Liver (tissue), 9 donors: ENCODE measurements around the gene AVPR1A. TPM values are rescaled to one million over a fixed set of nuclear protein-coding genes. Genes with fewer than 3 reads are reported as not detected.
A peak's percentile ranks its signal among the peaks of the same experiment; 100 is the strongest.

Experiments
- DNase-seq: peaks from one replicate; pipeline ENCODE4 v3.0.0-alpha.2; 2017; ENCODE audit warnings: low spot score
- H3K27ac ChIP-seq, 2 donors: one replicate each; pipeline ENCODE4 v1.7.0; 2013; ENCODE audit warnings: inconsistent platforms in 2 of 2, low read length in 2 of 2, control low read depth in 1 of 2, low read depth in 1 of 2, mild to moderate bottlenecking in 1 of 2
- H3K27me3 ChIP-seq, 4 donors: one replicate each; pipeline versions ENCODE4 v1.6.1 to v1.7.0; 2013; ENCODE audit warnings: low read length in 3 of 4, inconsistent platforms in 1 of 4, mild to moderate bottlenecking in 1 of 4, moderate library complexity in 1 of 4; ENCODE audit not compliant: control insufficient read depth in 4 of 4, insufficient read depth in 4 of 4
- H3K36me3 ChIP-seq, 4 donors: one replicate each; pipeline versions ENCODE4 v1.6.1 to v1.7.0; 2013; ENCODE audit warnings: low read length in 3 of 4, mild to moderate bottlenecking in 3 of 4, low read depth in 1 of 4, moderate library complexity in 1 of 4; ENCODE audit not compliant: control insufficient read depth in 4 of 4, insufficient read depth in 3 of 4
- H3K4me1 ChIP-seq, 4 donors: one replicate each; pipeline versions ENCODE4 v1.6.1 to v1.7.0; 2013; ENCODE audit warnings: low read length in 3 of 4, mild to moderate bottlenecking in 3 of 4, moderate library complexity in 1 of 4; ENCODE audit not compliant: control insufficient read depth in 4 of 4, insufficient read depth in 4 of 4
- H3K4me3 ChIP-seq, 3 donors: one replicate each; pipeline versions ENCODE4 v1.6.1 to v1.7.0; 2013; ENCODE audit warnings: low read length in 3 of 3, control low read depth in 1 of 3, low read depth in 1 of 3, mild to moderate bottlenecking in 1 of 3
- H3K9ac ChIP-seq, 2 donors: one replicate each; pipeline ENCODE4 v1.7.0; 2013; ENCODE audit warnings: low read length in 2 of 2, mild to moderate bottlenecking in 2 of 2, moderate library complexity in 2 of 2, control low read depth in 1 of 2, low read depth in 1 of 2
- H3K9me3 ChIP-seq, 4 donors: one replicate each; pipeline versions ENCODE4 v1.6.1 to v1.7.0; 2013; ENCODE audit warnings: low read length in 3 of 4; ENCODE audit not compliant: control insufficient read depth in 4 of 4
- ATF3 ChIP-seq: IDR thresholded peaks from 2 replicates; pipeline ENCODE4 v1.6.1; 2016; ENCODE audit warnings: antibody characterized with exemption
- CTCF ChIP-seq: fragments of 150-350 bp; IDR thresholded peaks from 2 replicates; pipeline ENCODE4 v1.5.1; 2017; ENCODE audit warnings: improper control_type of control experiment, low read depth, low read length; ENCODE audit not compliant: missing input control
- EGR1 ChIP-seq, 2 donors: IDR thresholded peaks; 2 replicates each; pipeline ENCODE4 v1.6.1; 2016 to 2018; ENCODE audit warnings: antibody characterized with exemption in 2 of 2, low read depth in 2 of 2
- GABPA ChIP-seq, 2 donors: IDR thresholded peaks in 1 of 2; conservative IDR thresholded peaks in 1 of 2; 2 replicates each; pipeline ENCODE4 v1.6.1; 2016; ENCODE audit warnings: antibody characterized with exemption in 2 of 2, mild to moderate bottlenecking in 1 of 2, moderate library complexity in 1 of 2
- HNF4A ChIP-seq, 2 donors: conservative IDR thresholded peaks; 2 replicates each; pipeline ENCODE4 v1.6.1; 2016; ENCODE audit warnings: antibody characterized with exemption in 2 of 2, mild to moderate bottlenecking in 2 of 2
- HNF4G ChIP-seq: IDR thresholded peaks from 2 replicates; pipeline ENCODE4 v1.6.1; 2016; ENCODE audit warnings: antibody characterized with exemption
- MAX ChIP-seq: IDR thresholded peaks from 2 replicates; pipeline ENCODE4 v1.6.1; 2016; ENCODE audit warnings: antibody characterized with exemption
- NR2F2 ChIP-seq: IDR thresholded peaks from 2 replicates; pipeline ENCODE4 v1.6.1; 2016; ENCODE audit warnings: antibody characterized with exemption
- RAD21 ChIP-seq, 2 donors: IDR thresholded peaks; 2 replicates each; pipeline ENCODE4 v1.6.1; 2016; ENCODE audit warnings: antibody characterized with exemption in 2 of 2, mild to moderate bottlenecking in 2 of 2
- REST ChIP-seq: IDR thresholded peaks from 2 replicates; pipeline ENCODE4 v1.6.1; 2016; ENCODE audit warnings: antibody characterized with exemption, mild to moderate bottlenecking
- RXRA ChIP-seq, 2 donors: IDR thresholded peaks; 2 replicates each; pipeline ENCODE4 v1.6.1; 2017 to 2018; ENCODE audit warnings: antibody characterized with exemption in 2 of 2, mild to moderate bottlenecking in 1 of 2
- TAF1 ChIP-seq: conservative IDR thresholded peaks from 2 replicates; pipeline ENCODE4 v1.6.1; 2016; ENCODE audit warnings: antibody characterized with exemption, mild to moderate bottlenecking
- YY1 ChIP-seq: IDR thresholded peaks from 2 replicates; pipeline ENCODE4 v1.6.1; 2016; ENCODE audit warnings: antibody characterized with exemption, mild to moderate bottlenecking
- ZBTB33 ChIP-seq: IDR thresholded peaks from 2 replicates; pipeline ENCODE4 v1.6.1; 2016; ENCODE audit warnings: antibody characterized with exemption
- WGBS: extraction: QIAGEN DNeasy Blood & Tissue Kit; methylation state at CpG from one replicate; pipeline ENCODE4 v1.1.7; 2013; 5-methylcytosine and 5-hydroxymethylcytosine counted together
- polyA plus RNA-seq, 2 donors: library from polyadenylated mRNA; stranded (reverse) in 1 of 2; unstranded in 1 of 2; fragments of 200-250 nt in 1 of 2; fragments of >200 nt in 1 of 2; fragmentation: Nextera tagmentation in 1 of 2; extraction: Ambion mirVana in 1 of 2; gene quantifications; one replicate each; pipeline versions ENCODE4 v1.2.1 to v1.2.3, GENCODE V29; 2013 to 2015
- total RNA-seq, 2 donors: library from RNA; depleted of rRNA; stranded (reverse); fragments of >200 nt; gene quantifications; one replicate each; pipeline ENCODE4 v1.2.3, GENCODE V29; 2014
- donor health status: healthy.
- donor health status: healthy.
- donor health status: healthy.
- donor health status: healthy.
- donor health status: healthy.

The AVPR1A gene
- total and polyA plus RNA-seq, 4 donors = 0.19 to 233 (median 15.7) TPM

GRCh38 chr12:63133981-63134380, 17.0 kb downstream of the AVPR1A start:
- no peaks in the 10 kb centered on the region for H3K9me3 ChIP-seq
- no peak for DNase-seq
- no peaks in the 10 kb centered on the region for H3K4me1 ChIP-seq
- no peak overlapping the region for H3K27ac ChIP-seq
- 85% methylated on average over 4 of the region's 4 CpGs for WGBS
- no peaks in the 10 kb centered on the region for H3K27me3 ChIP-seq
- TF ChIP-seq HNF4A (conservative IDR thresholded peaks at IDR 0.05) = peak in 1 of 2 donors; percentile 15
- no peak for TF ChIP-seq ZBTB33
- H3K9ac ChIP-seq = no peak overlapping the region
- no peak overlapping the region for H3K4me3 ChIP-seq
- no peaks in the 10 kb centered on the region for H3K36me3 ChIP-seq

GRCh38 chr12:63132201-63132600, 18.8 kb downstream of the AVPR1A start:
- Histone ChIP-seq H3K9me3 (no peaks in the 10 kb centered on the region), H3K4me3 (no peak overlapping the region), H3K4me1 (no peaks in the 10 kb centered on the region), H3K27ac (no peak overlapping the region), H3K9ac (no peak overlapping the region), H3K27me3 (no peaks in the 10 kb centered on the region), H3K36me3 (no peaks in the 10 kb centered on the region)
- DNase-seq = no peak
- TF ChIP-seq ATF3 (no peak), HNF4A (conservative IDR thresholded peaks at IDR 0.05) (no peak), NR2F2 (no peak), EGR1 (IDR thresholded peaks at IDR 0.05; ENCODE audit: low read depth in 2 of 2) (no peak), CTCF (no peak), YY1 (no peak), RAD21 (IDR thresholded peaks at IDR 0.05) (no peak), TAF1 (no peak), MAX (no peak), GABPA (IDR thresholded peaks at IDR 0.05 in 1 of 2, conservative IDR thresholded peaks at IDR 0.05 in 1 of 2) (no peak), RXRA (IDR thresholded peaks at IDR 0.05) (no peak), ZBTB33 (no peak), HNF4G (no peak), REST (no peak)
- 94% methylated on average over 1 of the region's 1 CpG for WGBS
